ENCODE measurements around the gene KCNC1.

The KCNC1 gene

DNA sequence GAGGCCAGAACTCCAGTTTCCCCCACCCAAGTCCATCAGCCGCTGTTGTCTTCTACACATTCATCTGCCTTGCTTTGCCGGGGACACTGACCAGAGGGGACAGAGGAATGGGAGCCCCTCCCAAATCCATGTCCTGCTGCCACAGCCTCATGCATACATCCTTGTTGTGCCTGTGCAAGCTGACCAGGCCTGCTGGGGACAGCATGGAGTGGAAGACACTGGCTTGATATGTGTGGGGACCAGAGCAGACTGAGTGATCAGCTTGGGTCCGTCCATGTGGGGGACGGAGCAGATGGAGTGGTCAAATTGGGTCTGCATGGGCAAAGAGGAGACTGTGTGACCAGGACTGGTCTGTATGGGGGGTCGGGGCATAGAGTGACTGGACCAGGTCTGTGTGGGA lies 43.8 kb downstream of the KCNC1 start:
- peak in 1 of 42 donors; percentile 5 for DNase-seq
- intact Hi-C loops (cut with DNase I) = no loop called here

DNA sequence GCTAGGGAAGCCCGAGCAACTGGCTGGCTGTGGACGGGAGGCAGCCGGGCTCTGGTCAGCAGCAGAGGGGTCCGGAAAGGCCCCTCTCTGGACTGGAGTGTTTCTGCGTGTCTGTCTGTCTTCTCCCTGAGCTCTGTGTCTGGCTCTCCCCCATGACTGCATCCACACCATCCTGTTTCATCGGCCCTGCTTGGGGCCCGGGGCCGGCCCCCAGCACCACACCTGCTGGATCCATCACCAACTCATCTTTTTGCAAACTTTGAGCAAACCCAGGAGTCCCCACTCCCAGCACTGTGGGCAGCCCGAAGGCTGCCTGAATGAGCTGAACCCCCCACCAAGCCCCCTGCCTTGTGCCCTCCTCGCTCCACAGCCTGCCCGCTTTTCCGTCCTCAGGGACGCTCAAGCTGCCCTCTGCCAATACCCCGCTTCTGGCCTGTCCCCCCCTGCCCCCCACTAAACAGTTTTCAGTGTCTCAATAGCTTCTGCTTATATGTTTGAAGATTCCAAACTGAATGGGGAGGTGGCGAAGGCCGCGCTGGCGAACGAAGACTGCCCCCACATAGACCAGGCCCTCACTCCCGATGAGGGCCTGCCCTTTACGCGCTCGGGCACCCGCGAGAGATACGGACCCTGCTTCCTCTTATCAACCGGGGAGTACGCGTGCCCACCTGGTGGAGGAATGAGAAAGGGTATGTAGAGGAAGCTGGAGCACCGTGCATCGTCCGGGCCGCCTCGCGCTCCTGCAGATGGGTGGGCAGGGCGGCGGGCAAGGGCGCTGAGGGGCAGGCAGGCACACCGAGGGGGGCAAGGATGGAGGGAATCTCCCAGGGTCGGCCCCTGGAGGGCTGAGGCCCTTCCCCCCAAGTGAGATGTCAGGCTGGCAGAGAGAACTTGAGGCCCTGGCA lies 44.6 kb downstream of the KCNC1 start:
- DNase-seq = peak in 1 of 42 donors; percentile 4
- intact Hi-C loops (cut with DNase I) = no loop called here

DNA sequence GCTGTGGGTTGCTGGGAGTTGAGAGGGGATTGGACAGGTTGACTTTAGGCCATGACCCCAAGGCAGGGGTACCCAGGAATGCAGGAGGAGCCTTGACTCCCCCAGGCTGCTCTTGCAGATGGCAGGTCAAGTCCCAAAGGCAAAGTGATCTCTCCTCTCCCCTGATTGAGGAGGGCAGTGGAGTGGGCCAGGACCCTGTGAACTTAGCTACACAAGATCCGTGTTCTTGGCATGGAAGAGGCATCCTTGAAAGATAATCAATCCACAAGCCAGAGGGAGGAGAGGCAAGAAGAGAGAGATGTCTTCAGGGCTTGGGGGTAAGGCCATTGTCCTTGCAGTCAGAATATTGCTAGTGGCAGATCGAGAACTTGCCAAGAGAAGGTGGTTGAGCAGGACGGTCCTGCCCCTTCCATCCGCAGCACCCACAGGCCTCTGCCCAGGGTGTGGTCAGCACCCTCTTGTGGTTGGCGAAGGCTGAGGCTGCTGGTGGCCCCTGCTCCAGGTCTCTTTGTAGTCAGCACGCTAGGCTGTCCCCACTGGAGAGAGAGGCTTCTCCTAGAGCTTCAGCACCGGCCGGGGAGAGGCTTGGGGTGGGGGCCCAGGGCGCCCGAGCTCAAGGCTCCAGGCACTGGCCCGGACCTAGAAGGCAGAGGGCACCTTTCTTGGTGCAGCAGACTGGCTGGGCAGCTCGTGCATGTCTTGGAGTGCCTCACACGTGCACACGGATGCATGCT lies 45.4 kb downstream of the KCNC1 start:
- DNase-seq = peak in 1 of 42 donors; percentile 9
- intact Hi-C loops (cut with DNase I) = no loop called here

DNA sequence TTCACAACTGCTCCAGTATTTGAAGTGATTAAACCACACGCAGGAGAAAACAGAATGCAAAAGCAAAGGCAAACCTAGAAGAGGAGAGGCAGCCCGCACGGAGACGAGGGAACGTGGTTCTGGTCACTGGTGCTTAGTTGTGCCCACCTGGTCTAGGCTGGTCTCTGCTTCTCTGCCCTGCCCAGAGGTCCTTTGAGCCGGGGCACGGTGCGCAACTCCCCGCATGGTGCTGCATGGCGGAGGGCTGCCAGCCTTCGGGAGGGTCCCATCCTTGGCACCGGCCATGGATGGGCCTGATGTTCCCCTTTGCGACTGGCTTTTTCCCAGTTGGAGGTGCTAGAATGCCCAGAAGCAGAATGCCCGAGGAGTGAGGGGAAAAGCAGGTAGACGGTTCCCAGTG lies 46.1 kb downstream of the KCNC1 start:
- peak in 1 of 42 donors; percentile 8 for DNase-seq
- intact Hi-C loops (cut with DNase I) = no loop called here

DNA sequence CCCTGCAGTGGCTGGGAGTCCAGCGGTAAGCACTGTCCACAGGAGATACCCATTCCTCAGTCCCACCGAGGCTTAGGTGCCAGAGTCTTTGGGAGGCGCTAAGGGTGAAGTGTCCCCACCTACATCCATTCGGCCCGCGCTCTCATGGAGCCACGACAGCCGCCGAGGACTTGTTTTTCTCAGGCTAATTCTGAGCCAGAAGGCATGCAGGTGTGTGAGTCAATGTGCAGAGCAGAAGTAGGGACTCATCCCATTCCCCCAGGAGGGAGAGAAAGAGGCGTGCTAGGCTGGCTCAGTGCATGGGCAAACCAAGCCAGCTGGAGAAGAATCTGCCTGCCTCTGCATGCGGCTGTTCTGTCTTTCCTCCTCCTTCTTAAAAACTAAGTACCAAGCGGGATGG lies 46.6 kb downstream of the KCNC1 start:
- intact Hi-C loops (cut with DNase I) = no loop called here
- peak in 17 of 42 donors; percentile 23 to 67 (median 37) for DNase-seq

DNA sequence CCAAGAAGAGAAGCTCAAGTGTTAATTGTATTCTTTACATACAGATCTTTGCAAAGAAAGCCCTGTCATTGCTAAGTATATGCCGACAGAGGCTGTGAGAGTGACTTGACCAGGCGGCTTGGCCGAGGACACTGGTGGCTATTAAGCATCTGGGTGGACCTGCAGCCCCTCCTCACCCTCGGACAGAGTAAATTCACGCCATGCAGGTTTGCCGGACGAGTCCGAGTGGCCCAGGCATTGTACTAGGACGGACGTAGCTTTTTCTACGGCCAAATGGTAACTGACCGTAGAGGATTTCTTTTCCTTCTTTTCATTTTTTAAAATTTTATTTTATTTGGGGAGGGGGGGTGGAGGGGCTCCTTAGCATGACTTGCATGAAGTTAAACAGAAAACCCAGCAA lies 47.0 kb downstream of the KCNC1 start:
- intact Hi-C loops (cut with DNase I) = no loop called here
- DNase-seq = no peak

DNA sequence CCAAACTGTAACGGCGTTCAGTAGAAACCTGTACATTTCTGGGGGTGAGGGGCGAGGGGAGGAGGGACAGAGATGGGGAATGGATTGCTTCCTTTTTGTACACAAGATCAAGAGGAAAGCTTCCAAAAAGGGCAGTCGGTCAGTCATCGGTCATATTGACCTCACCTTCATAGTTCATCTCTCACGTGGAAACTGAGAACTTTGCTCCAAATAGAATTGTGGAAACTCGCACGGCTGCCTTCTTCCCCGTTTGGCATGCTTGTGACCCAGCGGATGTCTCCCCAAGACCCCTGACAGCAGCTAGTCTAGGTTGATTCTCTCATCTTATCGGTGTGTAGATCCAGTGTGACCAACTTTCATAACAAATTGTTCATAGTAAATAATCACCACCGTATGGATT lies 47.6 kb downstream of the KCNC1 start:
- intact Hi-C loops (cut with DNase I) = no loop called here
- peak in 1 of 42 donors; percentile 5 for DNase-seq

DNA sequence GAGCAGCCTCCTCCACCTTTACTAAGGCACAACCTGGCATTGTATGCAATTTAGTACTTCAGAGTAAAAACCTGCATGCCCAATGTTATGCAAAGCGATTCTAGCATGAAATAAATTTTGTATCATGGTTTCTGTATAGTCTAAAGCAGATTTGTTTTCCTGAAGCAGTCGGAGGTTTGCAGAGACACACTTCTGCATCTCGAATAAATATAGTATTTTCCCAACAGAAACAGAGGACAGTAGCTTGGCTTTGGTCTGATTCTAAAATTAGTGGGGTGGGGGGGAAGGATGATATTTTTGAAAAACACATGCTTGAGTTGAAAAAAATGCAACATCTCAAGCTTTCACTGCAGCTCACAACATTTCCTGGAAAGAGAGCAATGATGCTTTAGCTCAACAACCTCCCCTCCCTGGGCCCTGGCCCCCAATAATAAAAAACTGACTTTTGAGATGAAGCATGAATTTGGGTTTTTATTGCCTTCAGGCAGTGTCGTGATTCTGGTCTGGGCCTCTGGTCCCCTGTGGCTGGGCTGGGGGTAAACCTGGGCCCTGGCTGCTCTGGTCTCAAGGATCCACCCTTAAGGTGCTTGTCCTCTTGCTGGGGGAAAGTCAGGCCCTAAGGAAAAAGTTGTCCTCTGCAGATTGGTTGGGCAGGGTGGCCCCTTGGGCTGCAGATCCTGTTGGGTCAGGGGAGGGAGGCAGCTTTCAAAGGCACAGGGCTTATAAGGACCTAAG lies 48.2 kb downstream of the KCNC1 start:
- DNase-seq = no peak

DNA sequence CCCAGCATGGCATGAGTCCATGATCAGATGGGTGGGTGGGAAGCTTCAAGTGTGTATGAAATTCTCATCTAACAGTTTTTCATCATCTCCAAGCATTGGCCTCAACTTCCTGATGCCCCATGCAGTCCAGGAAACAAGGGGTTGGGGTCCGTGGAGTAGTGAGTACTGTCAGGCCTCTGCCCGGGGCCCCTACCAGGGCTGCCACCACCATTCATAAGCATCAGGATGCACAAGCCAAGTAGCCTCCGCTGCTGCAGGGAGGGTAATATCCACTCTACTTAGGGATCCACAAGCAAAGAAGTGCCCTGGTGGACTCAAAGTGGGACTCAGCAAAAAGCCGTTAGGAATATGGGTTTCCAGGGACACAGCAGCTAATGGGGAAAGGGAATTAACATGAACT lies 49.3 kb downstream of the KCNC1 start:
- intact Hi-C loops (cut with DNase I) = no loop called here
- no peak for DNase-seq

More for the DNA sequence above, 48.2 kb downstream of the KCNC1 start:
- intact Hi-C loops (cut with DNase I) = no loop called here

DNA sequence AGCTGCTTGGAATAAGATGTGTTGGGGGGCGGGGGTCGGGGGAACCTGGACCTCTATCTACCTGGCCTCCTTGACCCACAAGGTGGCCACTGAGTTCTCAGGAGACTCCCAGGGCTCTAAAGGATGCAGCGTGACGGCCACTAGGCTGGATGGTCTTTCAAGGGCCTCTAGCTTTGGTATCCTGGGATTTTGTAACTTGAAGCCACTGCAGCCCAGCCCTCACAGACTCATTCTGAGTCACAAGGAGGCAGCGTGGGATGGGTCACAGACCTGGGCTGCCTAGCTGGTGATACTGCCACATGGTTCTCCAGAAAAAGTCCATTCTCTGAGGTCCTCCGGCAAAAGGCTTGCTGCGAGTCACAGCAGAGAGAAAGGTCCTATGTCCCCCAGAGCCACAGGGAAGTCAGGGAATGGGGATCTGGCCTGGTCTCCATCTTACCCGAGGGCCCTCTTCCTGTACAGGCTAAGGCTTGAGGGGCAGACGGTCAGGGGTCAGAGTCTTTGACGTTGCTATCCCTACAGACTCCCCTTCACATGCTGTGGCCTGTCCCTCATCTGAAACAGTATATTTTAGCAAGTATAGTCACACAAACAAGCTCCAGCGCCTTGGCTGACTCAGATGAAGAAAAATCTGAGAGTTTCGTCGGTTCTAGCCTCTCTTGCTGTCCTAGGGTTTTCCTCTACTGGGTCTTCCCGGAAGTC lies 52.4 kb downstream of the KCNC1 start:
- DNase-seq = no peak
- intact Hi-C loops (cut with DNase I) = no loop called here

DNA sequence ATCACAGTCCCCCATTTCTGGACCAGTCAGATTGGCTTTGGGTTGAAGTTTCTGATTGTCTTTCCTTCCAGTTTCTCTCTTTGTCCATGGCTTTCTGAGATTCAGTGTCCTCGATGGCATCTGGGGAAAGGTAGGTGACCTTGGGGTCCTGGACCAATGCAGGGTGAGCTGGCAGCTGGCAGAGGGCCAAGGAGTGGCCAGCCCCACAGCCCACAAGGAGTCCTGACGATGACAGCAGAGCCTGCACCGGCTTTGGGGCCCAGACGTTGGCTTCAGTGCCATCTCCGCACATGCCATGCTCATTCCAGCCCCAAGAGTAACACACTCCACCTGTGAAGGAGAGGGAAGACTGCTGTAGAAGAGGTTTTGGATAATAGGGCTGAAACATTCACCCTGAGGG lies 53.5 kb downstream of the KCNC1 start:
- no peak for DNase-seq
- intact Hi-C loops (cut with DNase I) = no loop called here

DNA sequence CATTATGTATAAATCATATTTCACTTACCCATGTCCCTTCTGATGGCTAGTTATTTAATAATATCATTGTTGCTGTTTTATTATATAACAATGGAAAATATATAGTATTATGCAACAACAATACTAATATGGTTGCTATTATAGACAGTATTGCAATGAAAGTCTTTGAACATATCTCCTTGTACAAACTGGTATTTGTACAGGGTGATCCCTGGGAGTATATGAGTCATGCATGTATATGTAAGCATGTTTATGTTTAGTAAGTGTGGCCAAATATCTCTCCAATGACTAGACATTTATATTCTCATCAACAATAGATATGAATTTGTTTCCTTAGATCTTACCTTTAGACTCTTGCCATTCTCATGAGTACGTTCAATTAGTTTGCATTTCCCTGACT lies 55.9 kb downstream of the KCNC1 start:
- DNase-seq = no peak
- intact Hi-C loops (cut with DNase I) = no loop called here

DNA sequence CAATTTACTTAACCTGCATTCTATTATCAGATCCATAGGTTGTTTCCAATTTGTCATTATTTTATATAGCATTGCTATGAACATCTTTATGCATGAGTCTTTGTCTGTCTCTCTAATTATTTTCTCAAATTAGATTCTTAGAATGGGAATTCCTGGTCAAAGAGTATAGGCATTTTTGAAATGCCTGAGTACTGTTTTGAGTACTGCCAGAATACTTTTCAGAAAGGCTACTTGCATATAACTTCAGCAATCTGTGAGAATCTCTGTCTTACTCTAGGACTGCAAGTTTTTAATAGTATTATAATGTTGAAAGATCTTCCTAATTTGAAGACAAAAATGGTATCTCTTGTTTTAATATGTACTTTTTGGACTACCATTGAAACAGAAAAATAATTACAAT lies 56.6 kb downstream of the KCNC1 start:
- intact Hi-C loops (cut with DNase I) = no loop called here
- no peak for DNase-seq

DNA sequence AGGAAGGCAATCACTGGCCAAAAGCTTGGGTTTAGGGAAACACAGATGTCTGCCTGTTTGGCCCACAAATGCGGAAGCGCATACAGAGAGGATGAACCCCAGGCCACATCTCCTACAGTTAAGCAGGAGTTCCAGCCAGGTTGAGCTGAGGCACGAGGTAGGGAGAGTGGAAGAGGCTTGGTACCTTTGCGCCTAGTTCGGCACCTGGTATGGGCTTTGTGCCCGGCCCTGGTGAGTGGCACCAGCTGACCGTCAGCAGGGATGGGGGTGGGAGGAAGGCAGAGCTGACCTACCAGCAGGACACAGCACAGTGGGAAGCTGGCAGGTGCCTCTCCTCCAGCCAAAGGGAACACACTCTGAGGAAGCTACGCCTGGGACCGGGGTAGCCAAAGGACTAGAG lies 57.6 kb downstream of the KCNC1 start:
- intact Hi-C loops (cut with DNase I) = no loop called here
- DNase-seq = no peak

DNA sequence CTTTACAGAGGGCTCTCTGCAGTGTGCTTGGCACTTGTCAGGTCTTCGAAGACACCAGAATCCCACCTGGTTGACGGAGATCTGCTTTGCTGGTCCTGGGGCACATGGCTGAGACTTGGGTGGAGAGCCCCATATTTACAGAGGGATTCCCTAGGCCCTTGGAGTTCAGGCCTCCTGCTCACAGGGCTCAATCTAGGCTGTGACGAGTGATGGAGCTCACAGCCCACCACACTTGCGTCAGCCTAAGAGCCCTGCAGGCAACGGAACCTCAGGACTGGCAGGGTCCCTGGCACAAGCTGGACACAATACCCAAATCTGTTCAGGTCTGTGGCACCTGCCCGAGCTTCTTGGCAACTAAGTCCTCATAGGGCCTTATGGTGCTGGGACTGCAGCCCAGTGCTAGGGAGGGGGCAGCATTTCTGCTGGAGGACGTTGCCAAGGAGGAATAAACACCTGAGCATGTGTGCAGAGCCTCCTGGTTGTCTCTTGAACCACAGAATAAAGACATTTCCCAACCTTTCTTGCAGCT lies 59.1 kb downstream of the KCNC1 start:
- intact Hi-C loops (cut with DNase I) = no loop called here
- DNase-seq = no peak

DNA sequence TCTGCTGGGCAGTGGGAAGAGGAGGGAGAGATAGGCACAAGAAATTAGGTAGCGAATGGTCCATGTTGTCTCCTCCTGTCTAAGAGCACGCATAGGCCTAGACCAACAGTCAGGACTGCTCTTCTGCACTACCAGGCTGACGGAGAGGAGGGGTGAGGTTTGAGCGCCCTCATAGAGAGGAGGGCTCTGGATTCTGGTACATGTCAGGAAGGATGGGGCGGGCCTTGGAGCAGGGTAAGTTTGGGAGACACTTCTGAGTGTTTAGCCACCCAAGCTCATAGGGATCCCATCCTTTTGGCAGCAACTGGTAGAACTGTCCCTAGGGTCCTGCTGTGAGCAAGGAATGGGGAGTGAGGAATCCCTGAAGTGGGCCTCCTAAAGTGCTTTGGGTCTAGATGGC lies 60.4 kb downstream of the KCNC1 start:
- intact Hi-C loops (cut with DNase I) = no loop called here
- no peak for DNase-seq

DNA sequence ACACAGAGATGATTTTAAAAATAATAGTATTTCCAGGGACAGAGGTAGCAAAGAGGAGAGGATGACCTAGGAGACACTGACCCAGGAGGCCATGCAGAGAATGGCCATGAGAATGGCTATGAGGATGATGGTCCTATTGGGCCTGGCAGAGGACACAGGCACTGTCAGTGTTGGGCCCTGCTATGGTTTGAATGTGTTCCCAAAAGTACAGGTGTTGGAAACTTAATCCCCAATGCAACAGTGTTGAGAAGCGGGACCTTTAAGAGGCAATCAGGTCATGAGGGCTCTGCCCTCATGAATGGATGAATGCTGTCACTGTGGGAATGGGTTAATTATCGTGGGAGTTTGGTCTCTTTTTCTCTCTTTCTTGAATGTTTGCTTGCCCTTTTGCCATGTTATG lies 61.6 kb downstream of the KCNC1 start:
- no peak for DNase-seq
- intact Hi-C loops (cut with DNase I) = no loop called here

DNA sequence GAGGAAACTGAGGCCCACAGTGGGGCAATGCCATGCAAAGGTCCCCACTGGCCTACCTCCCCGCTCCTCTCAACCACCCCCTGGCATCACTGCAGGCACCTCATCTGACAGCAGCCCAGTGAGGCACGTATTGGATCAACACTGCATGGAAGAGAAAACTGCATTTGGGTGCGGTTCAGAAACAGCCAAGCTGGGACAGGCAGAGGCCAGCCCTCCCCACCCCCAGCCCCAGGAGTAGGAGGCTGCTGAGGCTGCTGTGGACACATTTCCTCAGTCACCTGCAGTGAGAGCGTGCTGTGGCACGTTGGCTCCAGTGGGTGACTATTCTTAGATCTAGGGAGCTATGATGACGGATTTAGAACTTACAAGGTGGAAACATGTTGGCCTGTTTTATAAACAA lies 63.7 kb downstream of the KCNC1 start:
- intact Hi-C loops (cut with DNase I) = no loop called here
- DNase-seq = peak in 22 of 42 donors; percentile 19 to 62 (median 44)

DNA sequence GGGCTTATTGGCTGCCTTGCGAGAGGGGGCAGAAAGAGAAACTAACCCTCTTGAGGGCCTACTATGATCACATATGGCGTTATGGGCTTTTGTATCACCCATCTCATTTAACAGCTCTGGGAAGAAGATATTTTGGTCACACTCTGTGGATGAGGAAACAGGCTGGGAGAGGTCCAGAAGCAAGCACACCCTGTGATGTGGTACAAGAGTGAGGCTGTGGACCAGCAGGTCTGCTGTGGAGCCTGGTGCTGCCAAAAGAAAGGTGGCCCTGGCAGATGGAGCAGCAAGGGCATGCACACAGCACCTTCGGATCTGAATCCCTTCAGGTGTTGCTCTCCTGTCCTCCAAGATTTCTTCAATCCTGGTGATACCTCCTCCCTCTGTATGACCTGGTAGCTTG lies 64.1 kb downstream of the KCNC1 start:
- intact Hi-C loops (cut with DNase I) = no loop called here
- DNase-seq = no peak
